SK-N-SH (cell line): ENCODE measurements around the gene HOXC10. TPM values are rescaled to one million over a fixed set of nuclear protein-coding genes. Genes with fewer than 3 reads are reported as not detected.

Experiments
- CTCF ChIA-PET: fragments of 300-600, 350-600 bp; formaldehyde crosslinking; extraction: SDS; loops from one replicate; lab custom pipeline; 2021; lab: Yijun Ruan, JAX
- POLR2A ChIA-PET: fragments of 350-600 bp; sonication (Branson Sonifier 250); formaldehyde crosslinking; extraction: SDS; loops from one replicate; lab custom pipeline; 2020; ENCODE audit warnings: antibody characterized with exemption, inconsistent platforms; lab: Yijun Ruan, JAX
- DNase-seq: peaks from one replicate; pipeline ENCODE4 v3.0.0; 2012
- H2AFZ ChIP-seq: fragments of 200-600 bp; sonication (generic); 2 replicates; pipeline ENCODE4 v1.8.1; 2016; ENCODE audit warnings: antibody characterized with exemption, mild to moderate bottlenecking, low read depth
- H3F3A ChIP-seq: fragments of 200-600 bp; sonication (generic); replicated peaks from 2 replicates; pipeline ENCODE3; 2016; ENCODE audit warnings: antibody characterized with exemption, mild to moderate bottlenecking; ENCODE audit not compliant: insufficient read depth
- H3K27ac ChIP-seq, 2 experiments: fragments of 200-500 bp in 1 of 2; fragments of 200-600 bp in 1 of 2; sonication (Bioruptor generic) in 1 of 2; sonication (generic), shearing (Covaris generic) in 1 of 2; 2 replicates each; pipeline versions ENCODE4 v1.5.1 to v1.6.1; 2014 to 2016; ENCODE audit warnings: low read depth in 2 of 2, inconsistent platforms in 1 of 2, low read length in 1 of 2, mild to moderate bottlenecking in 1 of 2, mixed read lengths in 1 of 2
- H3K27me3 ChIP-seq: fragments of 200-600 bp; sonication (generic), shearing (Covaris generic); 2 replicates; pipeline ENCODE4 v1.6.1; 2016; ENCODE audit warnings: mixed run types; ENCODE audit not compliant: insufficient read depth
- H3K36me3 ChIP-seq, 2 experiments: fragments of 200-500 bp in 1 of 2; fragments of 200-600 bp in 1 of 2; sonication (Bioruptor generic) in 1 of 2; sonication (generic) in 1 of 2; replicated peaks in 1 of 2; 2 replicates each; pipeline versions ENCODE3 to v1.5.1; 2014 to 2016; ENCODE audit warnings: low read length in 1 of 2, mild to moderate bottlenecking in 1 of 2; ENCODE audit not compliant: insufficient read depth in 2 of 2, control insufficient read depth in 1 of 2
- H3K4me1 ChIP-seq, 2 experiments: fragments of 200-500 bp in 1 of 2; fragments of 200-600 bp in 1 of 2; sonication (Bioruptor generic) in 1 of 2; sonication (generic), shearing (Covaris generic) in 1 of 2; 2 replicates each; pipeline versions ENCODE4 v1.5.1 to v1.6.1; 2014 to 2016; ENCODE audit warnings: low read depth in 1 of 2, low read length in 1 of 2, mixed run types in 1 of 2; ENCODE audit not compliant: insufficient read depth in 2 of 2, control insufficient read depth in 1 of 2
- H3K4me2 ChIP-seq: fragments of 200-600 bp; sonication (generic), shearing (Covaris generic); 2 replicates; pipeline ENCODE4 v1.6.1; 2017; ENCODE audit warnings: mixed run types
- H3K4me3 ChIP-seq, 2 experiments: fragments of 200-500 bp in 1 of 2; fragments of 200-600 bp in 1 of 2; sonication (Bioruptor generic) in 1 of 2; sonication (generic), shearing (Covaris generic) in 1 of 2; 2 replicates each; pipeline versions ENCODE4 v1.5.1 to v1.8.1; 2014 to 2016; ENCODE audit warnings: low read depth in 2 of 2, inconsistent platforms in 1 of 2, low read length in 1 of 2, mild to moderate bottlenecking in 1 of 2, mixed read lengths in 1 of 2, moderate library complexity in 1 of 2
- H3K79me2 ChIP-seq: fragments of 200-600 bp; sonication (generic); 2 replicates; pipeline ENCODE4 v1.8.1; 2017; ENCODE audit warnings: mild to moderate bottlenecking; ENCODE audit not compliant: insufficient read depth
- H3K9ac ChIP-seq: fragments of 200-600 bp; sonication (generic); 2 replicates; pipeline ENCODE4 v1.6.1; 2017; ENCODE audit warnings: mixed run types
- H3K9me2 ChIP-seq: fragments of 200-600 bp; sonication (generic); 2 replicates; pipeline ENCODE4 v1.6.1; 2017; ENCODE audit warnings: mixed run types
- H3K9me3 ChIP-seq: fragments of 200-600 bp; sonication (generic); 2 replicates; pipeline ENCODE4 v1.6.1; 2017; ENCODE audit warnings: mixed run types, mild to moderate bottlenecking, moderate library complexity
- H4K20me1 ChIP-seq: fragments of 200-600 bp; sonication (generic); 2 replicates; pipeline ENCODE4 v1.6.1; 2017; ENCODE audit warnings: mild to moderate bottlenecking, mixed run types; ENCODE audit not compliant: insufficient read depth
- EZH2phosphoT487 ChIP-seq: fragments of 200-600 bp; sonication (generic); IDR thresholded peaks from 2 replicates; pipeline ENCODE4 v1.6.1; 2017; ENCODE audit warnings: low read depth, mixed run types, mild to moderate bottlenecking, antibody characterized with exemption, moderate library complexity, borderline replicate concordance
- FOXJ3 ChIP-seq: sonication (generic); formaldehyde crosslinking; IDR thresholded peaks from 2 replicates; pipeline ENCODE4 v1.5.1; 2020; ENCODE audit warnings: mild to moderate bottlenecking, missing genetic modification reagents
- GABPA ChIP-seq: IDR thresholded peaks from 2 replicates; pipeline ENCODE4 v1.4.0; 2012; ENCODE audit warnings: low read depth, mild to moderate bottlenecking
- GATA2 ChIP-seq: sonication (generic); formaldehyde crosslinking; IDR thresholded peaks from 2 replicates; pipeline ENCODE4 v1.5.0; 2020; ENCODE audit warnings: mild to moderate bottlenecking, missing genetic modification reagents
- MEF2A ChIP-seq: IDR thresholded peaks from 2 replicates; pipeline ENCODE4 v1.4.0; 2012; ENCODE audit warnings: low read depth, borderline replicate concordance
- TCF12 ChIP-seq: IDR thresholded peaks from 2 replicates; pipeline ENCODE4 v1.4.0; 2012
- WGBS: methylation state at CpG from one replicate; pipeline ENCODE4 v1.1.6; 2017; ENCODE audit warnings: low lambda C conversion rate; 5-methylcytosine and 5-hydroxymethylcytosine counted together
- polyA plus RNA-seq, 3 experiments: library from polyadenylated mRNA; depleted of rRNA; stranded (reverse); fragments of >200 nt; gene quantifications; 2 replicates each; pipeline ENCODE4 v1.2.3, GENCODE V29; 2012
- TF ChIP-seq, protein P1 (sequence below): IDR thresholded peaks from 2 replicates; pipeline ENCODE4 v1.4.0; 2012; ENCODE audit warnings: low read depth, borderline replicate concordance
- TF ChIP-seq, protein P2 (sequence below): fragments of 150-350 bp; IDR thresholded peaks from 2 replicates; pipeline ENCODE4 v1.6.1; 2017; ENCODE audit warnings: antibody characterized with exemption, low read length, low read depth, borderline replicate concordance
- TF ChIP-seq, protein P3 (sequence below): IDR thresholded peaks from 2 replicates; pipeline ENCODE4 v1.6.1; 2012; ENCODE audit warnings: mild to moderate bottlenecking, low read depth, low read length, moderate library complexity

The HOXC10 gene
- polyA plus RNA-seq, 1 of the 3 experiments (the other 2 are of a cell fraction): 0.03 TPM

DNA sequence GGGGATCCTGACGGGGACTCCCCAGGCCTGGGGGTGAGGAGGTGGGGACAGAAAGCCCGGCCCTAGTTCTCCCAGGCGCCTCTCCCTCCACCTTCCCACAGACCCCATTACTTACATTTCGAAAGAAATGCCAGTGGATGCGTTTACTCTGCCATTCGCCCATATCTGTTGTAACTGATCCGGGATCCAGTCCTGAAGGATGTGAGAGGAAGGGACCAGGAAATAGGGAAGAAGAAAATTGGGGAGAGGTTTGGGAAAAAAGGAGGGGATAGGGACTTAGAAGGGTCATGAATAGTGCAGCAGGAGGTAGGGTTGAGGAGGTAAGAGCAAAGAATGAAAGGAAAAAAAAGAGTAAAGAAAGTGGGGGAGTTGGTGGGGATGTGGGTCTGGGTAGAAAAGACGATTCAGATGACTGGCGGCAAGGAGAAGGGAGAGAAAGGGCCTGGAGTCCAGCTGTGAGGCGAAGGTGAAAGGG, 29.1 kb upstream of the HOXC10 start:
- peaks cover 98% of the 10 kb centered on the region for H3K27me3 ChIP-seq
- H4K20me1 ChIP-seq: peaks cover 13% of the 10 kb centered on the region; the same call in 1 of the 2 replicates
- H3K9me2 ChIP-seq: no peaks in the 10 kb centered on the region
- no peak overlapping the region for H2AFZ ChIP-seq
- no peak for DNase-seq
- CTCF ChIA-PET: interaction anchor here (0.6 kb wide), 1 partner anchor 42 kb away, joined by 3 read pairs; no protein-coding TSS in a partner anchor
- H3K9ac ChIP-seq: no peak overlapping the region
- H3K27ac ChIP-seq: no peak overlapping the region
- H3K36me3 ChIP-seq: no peaks in the 10 kb centered on the region
- no peaks in the 10 kb centered on the region; a peak in 1 of 4 replicates for H3K4me1 ChIP-seq
- no peaks in the 10 kb centered on the region for H3K9me3 ChIP-seq
- H3K4me2 ChIP-seq: no peak overlapping the region
- no peaks in the 10 kb centered on the region for H3K79me2 ChIP-seq
- POLR2A ChIA-PET: no interaction called here
- H3F3A ChIP-seq: no peaks in the 10 kb centered on the region
- peak; percentile 80 for TF ChIP-seq EZH2phosphoT487
- TF ChIP-seq, protein P1, sequence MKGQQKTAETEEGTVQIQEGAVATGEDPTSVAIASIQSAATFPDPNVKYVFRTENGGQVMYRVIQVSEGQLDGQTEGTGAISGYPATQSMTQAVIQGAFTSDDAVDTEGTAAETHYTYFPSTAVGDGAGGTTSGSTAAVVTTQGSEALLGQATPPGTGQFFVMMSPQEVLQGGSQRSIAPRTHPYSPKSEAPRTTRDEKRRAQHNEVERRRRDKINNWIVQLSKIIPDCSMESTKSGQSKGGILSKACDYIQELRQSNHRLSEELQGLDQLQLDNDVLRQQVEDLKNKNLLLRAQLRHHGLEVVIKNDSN: no peak
- TF ChIP-seq, protein P2, sequence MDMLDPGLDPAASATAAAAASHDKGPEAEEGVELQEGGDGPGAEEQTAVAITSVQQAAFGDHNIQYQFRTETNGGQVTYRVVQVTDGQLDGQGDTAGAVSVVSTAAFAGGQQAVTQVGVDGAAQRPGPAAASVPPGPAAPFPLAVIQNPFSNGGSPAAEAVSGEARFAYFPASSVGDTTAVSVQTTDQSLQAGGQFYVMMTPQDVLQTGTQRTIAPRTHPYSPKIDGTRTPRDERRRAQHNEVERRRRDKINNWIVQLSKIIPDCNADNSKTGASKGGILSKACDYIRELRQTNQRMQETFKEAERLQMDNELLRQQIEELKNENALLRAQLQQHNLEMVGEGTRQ: no peak
- TF ChIP-seq GABPA: no peak
- TF ChIP-seq, protein P3, sequence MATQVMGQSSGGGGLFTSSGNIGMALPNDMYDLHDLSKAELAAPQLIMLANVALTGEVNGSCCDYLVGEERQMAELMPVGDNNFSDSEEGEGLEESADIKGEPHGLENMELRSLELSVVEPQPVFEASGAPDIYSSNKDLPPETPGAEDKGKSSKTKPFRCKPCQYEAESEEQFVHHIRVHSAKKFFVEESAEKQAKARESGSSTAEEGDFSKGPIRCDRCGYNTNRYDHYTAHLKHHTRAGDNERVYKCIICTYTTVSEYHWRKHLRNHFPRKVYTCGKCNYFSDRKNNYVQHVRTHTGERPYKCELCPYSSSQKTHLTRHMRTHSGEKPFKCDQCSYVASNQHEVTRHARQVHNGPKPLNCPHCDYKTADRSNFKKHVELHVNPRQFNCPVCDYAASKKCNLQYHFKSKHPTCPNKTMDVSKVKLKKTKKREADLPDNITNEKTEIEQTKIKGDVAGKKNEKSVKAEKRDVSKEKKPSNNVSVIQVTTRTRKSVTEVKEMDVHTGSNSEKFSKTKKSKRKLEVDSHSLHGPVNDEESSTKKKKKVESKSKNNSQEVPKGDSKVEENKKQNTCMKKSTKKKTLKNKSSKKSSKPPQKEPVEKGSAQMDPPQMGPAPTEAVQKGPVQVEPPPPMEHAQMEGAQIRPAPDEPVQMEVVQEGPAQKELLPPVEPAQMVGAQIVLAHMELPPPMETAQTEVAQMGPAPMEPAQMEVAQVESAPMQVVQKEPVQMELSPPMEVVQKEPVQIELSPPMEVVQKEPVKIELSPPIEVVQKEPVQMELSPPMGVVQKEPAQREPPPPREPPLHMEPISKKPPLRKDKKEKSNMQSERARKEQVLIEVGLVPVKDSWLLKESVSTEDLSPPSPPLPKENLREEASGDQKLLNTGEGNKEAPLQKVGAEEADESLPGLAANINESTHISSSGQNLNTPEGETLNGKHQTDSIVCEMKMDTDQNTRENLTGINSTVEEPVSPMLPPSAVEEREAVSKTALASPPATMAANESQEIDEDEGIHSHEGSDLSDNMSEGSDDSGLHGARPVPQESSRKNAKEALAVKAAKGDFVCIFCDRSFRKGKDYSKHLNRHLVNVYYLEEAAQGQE: no peak
- no peak overlapping the region for H3K4me3 ChIP-seq
- 21% methylated on average over 10 of the region's 10 CpGs for WGBS

DNA sequence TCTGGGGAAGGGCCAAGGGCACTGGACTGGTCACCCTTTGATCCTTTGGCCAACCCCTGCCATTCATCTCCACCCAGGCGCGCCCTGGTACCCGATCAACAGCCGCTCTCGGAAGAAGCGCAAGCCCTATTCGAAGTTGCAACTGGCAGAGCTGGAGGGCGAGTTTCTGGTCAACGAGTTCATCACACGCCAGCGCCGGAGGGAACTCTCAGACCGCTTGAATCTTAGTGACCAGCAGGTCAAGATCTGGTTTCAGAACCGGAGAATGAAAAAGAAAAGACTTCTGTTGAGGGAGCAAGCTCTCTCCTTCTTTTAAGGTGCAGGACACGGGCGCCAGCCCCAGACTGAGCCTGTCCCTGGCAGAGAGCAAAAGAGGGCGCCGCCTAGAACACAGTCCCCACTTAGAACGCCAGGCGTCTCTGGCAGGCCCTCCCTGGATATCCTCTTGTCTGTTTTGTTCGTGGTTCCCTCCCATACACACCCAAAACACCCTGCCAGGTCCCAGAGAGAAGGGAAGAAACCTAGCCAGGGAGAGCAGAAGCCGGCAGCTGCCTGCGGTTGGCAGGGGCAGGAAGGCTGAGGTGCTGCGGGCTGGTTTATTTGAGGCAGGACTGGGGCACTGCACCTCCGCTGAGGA, 28.6 kb upstream of the HOXC10 start:
- WGBS: 12% methylated on average over 22 of the region's 25 CpGs
- Histone ChIP-seq H3K9ac (no peak overlapping the region), H3K79me2 (no peaks in the 10 kb centered on the region), H3K27ac (no peak overlapping the region), H3F3A (no peaks in the 10 kb centered on the region), H3K27me3 (peaks cover 98% of the 10 kb centered on the region), H3K4me2 (no peak overlapping the region), H3K4me3 (no peak overlapping the region), H2AFZ (no peak overlapping the region)
- no peak for TF ChIP-seq MEF2A
- no peak for TF ChIP-seq GATA2 (CRISPR knock-in tag)
- no peak for TF ChIP-seq TCF12
- no peak for TF ChIP-seq FOXJ3 (CRISPR knock-in tag)
- TF ChIP-seq, all 33 proteins: peak for 0
- ChIA-PET POLR2A (no interaction called here), CTCF (interaction anchor here (1.0 to 1.3 kb wide), 2 partner anchors 29 to 210 kb away, joined by 3 read pairs; partner anchors contain the start of gene HOXC10)
- H3K36me3 ChIP-seq: no peaks in the 10 kb centered on the region
- no peaks in the 10 kb centered on the region for H3K9me2 ChIP-seq
- no peaks in the 10 kb centered on the region; a peak in 1 of 4 replicates for H3K4me1 ChIP-seq
- no peaks in the 10 kb centered on the region for H3K9me3 ChIP-seq
- H4K20me1 ChIP-seq: peaks cover 13% of the 10 kb centered on the region; the same call in 1 of the 2 replicates
- DNase-seq: no peak
